NCI-H446 (cell line): Measurements from ENCODE around the gene CENPO.
"Not testable (repeated sequence)": the region's sequence is repeated elsewhere in the genome, so short reads cannot be mapped to it uniquely, and the experiment has no call there.

Source experiments
- DNase-seq, 2 experiments: peaks; one replicate each; lab custom pipeline; 2025; lab: John Stamatoyannopoulos, UW

The CENPO gene

DNA sequence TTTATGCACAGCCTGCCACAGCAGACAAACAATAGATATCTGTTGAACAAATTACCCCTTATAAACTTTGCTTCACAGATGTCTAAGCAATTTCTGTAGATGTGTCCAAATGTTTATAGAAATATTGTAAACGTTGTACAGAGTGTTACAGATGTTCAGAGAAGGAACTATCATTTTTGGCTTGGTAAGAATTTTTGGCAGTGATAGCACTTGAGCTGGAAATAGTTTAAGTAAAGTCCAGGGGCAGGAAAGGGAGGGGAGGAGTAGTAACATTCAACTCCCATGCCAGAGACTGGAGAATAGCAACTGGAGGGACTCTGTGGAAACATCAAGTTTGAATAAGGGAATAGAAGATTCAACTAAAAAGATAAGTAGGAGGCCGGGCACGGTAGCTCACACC is 4.4 kb upstream of the CENPO start:
- no peak for DNase-seq

DNA sequence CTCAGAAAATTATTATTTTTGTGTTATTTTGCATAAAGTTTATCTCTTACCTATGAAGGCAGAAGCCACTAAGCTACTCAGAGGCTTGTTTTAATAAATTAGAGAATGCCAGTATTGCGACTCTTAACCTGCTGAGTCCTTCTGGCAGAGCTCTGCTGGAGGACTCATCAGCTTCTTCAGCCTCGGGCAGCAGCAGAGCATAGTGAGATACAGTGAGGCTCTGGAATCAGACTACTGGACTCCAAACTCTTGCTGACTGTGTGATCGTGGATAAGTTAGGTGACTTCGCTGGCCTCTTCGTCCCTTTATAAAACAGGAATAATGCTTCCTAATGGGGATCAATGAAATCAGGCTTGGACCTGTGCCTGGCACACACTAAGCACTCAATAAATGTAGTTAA is 1.8 kb upstream of the CENPO start:
- DNase-seq: no peak

DNA sequence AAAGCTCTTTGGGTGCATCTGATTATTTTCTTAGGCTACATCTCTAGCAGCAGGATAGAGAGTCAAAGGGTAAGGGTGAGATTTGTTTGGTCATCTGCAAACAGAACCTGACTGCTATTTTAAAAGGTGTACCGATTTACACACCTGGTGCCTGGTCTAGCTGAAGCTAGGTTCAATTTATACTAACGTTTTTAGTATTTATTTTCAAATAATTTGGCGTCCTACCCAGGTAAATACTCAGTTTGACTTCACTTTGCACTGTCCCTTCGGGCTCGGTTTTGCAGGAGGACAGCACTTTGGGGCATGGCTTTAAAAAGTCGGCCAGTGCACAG is 717 bp upstream of the CENPO start:
- no peak for DNase-seq

DNA sequence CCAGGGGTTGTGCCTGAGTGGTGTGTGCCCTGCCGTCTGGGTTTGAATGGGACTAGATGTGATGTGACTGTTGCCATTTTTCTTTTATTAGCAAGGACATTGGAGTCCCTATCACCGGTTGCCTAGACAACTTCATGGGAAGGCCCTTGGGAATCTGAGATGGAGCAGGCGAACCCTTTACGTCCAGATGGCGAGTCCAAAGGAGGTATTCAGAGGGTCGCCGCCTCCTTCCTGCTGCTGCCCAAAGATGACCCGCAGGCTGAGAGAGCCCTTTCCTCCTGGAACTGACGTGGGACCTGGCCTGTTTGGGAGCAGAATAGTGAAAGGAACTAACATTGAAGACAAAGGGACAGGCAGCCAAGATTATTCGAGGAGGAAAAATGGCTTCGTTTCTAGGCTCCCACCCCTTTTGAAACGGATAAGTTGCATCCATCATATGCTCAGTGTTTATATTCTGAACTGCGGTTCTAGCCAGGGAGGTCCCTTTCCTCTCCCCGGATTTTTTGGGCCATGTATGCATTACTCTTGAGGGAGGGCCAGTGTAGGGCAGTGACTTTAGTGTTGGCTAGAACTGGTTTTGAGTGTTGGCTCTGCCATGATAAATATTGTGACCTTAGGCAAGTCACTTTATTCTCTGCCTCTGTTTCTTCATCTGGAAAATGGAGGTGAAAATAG is 673 bp downstream of the CENPO start:
- DNase-seq: peak in 1 of 2 experiments; percentile 60

DNA sequence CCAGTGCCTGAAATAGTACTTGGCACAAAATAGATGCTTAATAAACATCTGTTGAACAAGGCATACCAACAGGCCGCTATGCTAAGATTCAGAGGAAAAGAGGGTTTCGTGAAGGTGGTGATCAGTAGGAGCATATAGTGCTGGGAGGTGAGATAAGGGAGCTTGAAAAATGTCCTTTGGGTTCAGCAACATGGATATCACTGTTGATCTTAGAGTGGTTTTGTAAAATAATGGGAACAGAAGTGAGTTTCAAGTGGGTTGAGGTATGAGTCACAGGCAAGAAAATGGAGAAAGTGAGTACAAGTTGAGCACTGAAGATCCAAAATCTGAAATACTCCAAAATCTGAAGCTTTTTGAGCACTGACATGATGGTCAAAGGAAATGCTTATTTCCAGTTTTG is 4.4 kb downstream of the CENPO start:
- DNase-seq: no peak

DNA sequence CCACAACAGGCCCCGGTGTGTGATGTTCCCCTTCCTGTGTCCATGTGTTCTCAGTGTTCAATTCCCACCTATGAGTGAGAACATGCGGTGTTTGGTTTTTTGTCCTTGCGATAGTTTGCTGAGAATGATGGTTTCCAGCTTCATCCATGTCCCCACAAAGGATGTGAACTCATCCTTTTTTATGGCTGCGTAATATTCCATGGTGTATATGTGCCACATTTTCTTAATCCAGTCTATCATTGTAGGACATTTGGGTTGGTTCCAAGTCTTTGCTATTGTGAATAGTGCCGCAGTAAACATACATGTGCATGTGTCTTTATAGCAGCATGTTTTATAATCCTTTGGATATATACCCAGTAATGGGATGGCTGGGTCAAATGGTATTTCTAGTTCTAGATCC is 7.3 kb downstream of the CENPO start:
- not testable (repeated sequence) for DNase-seq

DNA sequence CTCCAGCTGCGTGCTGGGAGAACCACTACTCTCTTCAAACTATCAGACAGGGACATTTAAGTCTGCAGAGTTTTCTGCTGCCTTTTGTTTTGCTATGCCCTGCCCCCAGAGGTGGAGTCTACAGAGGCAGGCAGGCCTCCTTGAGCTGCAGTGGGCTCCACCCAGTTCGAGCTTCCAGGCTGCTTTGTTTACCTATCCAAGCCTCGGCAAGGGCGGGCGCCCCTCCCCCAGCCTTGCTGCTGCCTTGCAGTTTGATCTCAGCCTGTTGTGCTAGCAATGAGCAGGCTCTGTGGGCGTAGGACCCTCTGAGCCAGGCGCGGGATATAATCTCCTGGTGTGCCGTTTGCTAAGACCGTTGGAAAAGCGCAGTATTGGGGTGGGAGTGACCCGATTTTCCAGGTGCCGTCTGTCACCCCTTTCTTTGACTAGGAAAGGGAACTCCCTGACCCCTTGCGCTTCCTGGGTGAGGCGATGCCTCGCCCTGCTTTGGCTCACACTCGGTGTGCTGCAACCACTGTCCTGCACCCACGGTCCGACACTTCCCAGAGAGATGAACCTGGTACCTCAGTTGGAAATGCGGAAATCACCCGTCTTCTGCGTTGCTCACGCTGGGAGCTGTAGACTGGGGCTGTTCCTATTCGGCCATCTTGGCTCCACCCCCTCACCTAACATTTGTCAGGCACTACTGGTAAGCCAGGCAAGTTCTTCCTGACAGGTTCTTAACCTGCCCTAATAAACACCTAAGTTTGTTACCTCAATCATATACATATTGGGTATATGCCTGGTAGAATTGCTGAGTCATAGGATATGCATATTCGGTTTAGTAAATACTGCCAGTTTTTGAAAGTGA is 12.8 kb downstream of the CENPO start:
- not testable (repeated sequence) for DNase-seq

DNA sequence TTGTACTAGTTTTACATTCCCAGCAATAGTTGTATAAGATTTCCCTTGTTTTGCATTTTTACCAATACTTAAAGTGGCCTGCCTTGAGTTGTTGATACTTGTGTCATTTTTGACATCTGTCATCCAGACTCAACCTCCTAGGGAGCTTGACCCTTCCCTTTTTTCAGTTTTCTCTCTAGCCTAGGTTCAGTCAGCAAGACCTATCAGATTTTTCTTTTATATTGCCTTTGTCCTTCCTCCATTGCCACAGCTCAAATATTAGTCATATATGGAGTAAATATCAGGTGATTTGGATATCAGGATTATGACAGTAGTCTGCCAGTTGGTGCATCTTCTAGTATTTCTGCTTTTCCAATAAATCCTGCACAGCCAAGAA is 13.4 kb downstream of the CENPO start:
- DNase-seq: no peak

DNA sequence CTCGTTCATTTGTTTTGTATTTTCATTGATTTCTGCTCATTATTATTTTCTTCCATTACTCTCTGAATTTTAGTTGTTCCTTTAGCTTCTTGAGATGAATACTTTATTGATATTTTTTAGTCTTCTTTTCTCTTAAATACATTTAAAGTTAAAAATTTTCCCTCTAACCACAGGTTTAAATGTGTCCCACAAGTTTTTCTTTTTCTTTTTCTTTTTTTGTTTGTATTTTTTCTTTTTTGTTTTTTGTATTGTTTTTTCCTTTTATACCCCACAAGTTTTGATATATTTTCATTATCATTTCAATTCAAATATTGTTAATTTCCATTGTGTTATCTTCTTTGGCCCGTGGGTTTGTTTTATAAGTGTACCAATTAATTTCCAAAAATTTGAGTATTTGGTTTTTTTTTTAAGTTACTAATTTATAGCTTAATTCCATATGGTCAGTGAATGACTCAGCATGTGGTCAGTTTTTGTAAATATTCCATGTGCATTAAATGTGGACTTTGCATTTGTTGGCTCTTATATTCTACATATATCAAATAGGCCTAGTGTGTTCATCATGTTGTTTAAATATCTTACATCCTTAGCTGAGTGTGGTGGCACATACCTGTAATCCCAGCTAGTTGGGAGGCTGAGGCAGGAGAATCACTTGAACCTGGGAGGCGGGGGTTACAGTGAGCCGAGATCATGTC is 16.2 kb downstream of the CENPO start:
- no peak for DNase-seq

DNA sequence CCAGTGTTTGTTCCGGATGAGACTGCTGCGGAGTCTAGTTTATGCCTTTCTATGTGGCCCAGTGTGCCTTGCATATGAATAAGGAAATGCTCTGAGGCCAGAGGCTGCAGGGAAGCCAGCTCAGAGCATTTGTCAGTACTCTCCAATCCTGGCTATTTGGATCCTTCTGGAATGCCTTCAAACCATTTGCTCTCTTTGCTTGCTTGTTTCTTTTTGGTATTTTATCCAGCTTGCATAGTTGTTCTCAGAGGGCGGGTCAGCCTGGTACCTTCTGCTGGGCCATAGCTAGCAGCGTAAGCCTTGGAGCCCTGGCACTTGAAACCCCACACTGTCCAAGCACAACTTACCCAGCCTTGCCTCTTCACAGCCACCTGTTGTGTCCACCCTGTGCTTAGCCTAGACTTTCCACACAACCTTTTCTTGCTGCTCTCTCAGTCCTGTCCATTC is 20.5 kb downstream of the CENPO start:
- no peak for DNase-seq

DNA sequence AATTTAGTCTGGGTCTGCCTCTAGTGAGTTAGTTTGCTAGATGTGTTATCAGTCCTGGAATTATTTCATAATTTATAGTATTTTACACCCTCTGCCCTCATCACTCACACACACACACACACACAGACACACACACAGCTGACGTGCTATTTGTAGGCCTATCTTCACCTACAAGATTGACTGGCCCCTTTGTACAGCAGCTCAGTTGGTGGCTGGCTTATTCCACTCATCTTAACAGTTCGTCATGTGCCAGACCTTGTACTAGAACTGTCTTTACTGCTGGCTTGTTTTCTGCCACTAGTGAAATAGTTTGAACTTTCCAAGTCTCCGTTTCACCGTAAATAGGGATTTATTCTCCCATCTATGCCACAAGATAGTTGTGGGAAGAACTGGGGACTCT is 21.3 kb downstream of the CENPO start:
- DNase-seq: no peak

DNA sequence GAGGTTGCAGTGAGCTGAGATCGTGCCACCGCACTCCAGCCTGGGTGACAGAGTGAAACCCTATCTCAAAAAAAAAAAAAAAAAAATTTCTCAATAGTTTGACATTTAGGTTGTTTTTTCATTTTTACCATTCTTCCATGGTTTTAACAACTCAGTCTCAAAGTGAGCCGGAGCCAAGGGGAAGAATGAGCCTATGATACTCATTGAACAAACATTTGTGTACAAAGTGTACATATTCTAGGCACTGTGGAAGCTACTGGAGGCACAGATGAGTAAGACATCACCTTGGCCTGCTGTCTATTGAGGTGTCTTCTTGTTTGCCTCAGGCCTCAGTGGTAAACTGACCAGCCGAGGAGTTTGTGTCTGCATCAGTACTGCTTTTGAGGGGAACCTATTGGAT is 21.9 kb downstream of the CENPO start:
- DNase-seq: no peak

DNA sequence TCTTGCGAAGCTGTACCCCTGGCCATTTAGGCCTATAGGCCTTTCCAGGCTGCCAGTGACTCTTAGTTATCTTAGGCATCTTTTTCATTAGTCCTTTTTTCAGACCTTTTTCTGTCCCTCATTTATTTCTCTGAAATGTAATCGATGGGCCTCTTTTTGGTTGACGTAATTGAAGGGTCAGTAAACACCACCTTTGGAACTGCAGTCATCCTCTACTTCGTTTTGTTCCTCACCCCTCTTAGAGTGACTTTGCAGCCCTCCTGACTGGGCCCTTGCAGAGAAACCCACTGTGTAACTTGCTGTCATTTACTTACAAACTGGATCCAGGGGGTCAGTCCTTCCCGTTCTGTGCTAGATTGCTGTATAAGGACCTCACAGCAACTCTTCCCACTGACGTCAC is 23.2 kb downstream of the CENPO start:
- no peak for DNase-seq

DNA sequence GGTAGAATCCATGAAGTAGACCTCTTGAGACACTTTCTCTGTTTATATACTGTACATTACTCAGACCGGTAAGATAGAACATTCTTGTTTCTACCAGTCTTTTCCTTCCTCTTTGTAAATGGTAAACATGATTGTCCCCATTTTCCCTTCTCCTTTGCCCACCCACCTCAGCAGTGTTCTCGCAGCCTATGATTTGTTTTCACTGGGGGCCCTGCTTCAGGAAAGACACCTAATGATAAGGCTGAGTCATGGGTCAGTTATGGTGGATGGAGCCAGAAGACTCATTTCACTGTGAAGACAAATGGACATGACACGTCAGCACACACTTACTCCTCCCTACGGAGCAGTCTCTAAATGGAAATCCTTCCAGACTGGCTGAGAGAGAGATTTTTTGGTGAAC is 23.7 kb downstream of the CENPO start:
- DNase-seq: no peak

DNA sequence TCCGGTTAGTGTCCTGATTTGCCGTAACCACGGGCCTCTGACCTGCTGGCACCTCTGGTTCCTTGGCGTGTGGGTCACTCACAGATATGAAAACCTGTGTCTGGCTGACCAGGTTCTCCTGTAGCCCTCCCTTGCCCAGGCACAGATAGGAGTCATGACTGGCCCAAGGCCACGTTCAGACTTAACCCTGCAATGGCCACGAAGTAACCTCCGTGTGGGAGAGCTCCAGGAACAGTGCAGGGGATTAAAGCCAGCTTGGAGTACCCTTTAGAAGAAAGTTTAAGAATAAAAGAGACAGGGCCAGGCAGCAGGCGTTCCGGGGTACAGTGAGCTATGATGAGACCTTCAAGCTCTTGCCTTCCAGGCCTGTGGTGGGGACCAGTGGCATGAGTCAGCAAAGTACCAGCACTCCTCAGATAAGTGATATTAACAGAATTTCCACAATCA is 25.5 kb downstream of the CENPO start:
- no peak for DNase-seq

DNA sequence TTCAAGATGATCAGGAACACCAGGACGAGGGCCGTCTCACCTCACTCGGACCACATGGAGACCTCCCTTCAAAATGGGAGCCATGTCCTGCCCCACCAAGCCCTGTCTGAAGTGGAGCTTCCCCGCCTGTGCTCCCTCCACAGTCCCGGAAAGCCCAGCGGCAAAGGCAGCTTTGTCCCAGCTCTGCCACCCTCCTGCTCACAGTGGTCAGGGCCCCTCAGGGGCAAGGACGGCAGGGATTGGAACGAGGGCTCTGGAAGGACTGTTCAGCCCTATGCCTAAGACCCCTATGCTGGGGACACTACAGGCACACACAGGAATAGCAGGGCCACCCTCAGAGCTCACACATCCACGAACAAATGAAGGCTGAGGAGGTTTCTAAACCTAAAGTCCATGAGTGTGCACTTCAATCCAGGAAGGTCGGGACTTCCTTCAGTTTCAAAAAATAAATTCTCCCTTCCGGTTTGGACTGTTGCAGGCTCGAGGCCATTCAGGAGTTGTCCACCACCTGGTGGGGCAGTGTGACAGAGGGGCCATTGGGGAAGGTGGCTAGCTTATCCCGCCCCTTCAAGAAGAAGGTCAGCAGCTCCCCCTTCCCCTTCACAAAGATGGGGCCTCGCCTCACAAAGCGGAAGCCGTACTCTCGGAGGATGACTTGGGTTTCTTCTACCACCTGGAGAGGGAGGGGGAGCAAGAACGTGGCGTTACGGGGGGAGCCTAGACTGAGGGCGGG is 26.4 kb downstream of the CENPO start:
- DNase-seq: no peak

DNA sequence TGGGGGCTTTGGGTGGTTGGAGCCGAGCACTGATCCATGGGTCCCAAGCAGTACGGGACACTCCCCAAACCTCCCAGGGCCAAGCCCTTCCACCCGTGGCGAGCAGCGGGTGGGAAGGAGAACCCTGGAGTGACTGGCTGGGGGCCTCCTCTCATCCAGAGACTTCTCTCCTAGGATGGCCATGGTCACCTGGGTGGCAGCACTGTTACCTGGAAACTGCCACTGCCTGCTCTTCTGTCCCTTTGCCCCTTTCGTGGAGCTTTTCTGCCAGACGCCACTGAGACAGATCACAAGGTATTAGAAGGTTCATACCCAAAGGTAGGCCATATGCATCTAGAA is 26.9 kb downstream of the CENPO start:
- DNase-seq: no peak

DNA sequence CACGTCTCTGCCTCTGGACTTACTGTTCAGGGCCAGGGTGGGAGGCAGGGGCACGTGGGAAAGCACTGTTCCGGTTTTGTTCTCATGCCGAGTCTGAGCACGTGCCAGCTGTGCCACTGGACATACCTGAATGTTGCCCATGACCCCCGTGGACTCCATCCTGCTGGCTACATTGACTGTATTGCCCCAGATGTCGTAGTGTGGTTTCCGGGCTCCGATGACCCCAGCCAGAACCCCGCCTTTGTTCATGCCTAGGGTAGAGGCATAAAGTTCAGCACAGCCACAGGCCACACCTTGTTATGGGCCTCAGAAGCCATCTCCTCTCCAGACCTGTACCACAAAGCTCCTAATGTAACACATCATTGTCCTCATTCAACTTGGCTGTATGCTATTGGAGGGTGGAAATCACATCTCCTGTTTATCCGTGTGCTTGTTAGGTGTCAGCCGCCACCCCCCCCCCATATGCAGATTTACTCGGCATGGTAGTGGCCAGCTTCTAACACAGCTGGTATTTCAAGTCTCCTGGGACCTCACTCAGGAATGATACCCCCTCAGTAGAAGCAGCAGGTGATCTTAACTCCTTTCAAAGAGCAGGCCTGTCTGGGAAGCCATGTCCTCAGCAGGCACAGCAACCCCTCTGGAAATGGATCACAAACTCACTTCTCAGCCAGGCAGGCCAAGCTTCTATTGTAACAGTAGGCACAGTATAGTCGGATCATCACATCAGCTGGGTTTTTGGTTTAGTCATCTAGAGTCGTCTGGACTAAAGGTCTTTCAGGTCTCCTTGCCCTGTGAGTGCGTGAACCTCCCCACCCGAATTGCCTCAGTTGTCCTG is 27.6 kb downstream of the CENPO start:
- DNase-seq: no peak

DNA sequence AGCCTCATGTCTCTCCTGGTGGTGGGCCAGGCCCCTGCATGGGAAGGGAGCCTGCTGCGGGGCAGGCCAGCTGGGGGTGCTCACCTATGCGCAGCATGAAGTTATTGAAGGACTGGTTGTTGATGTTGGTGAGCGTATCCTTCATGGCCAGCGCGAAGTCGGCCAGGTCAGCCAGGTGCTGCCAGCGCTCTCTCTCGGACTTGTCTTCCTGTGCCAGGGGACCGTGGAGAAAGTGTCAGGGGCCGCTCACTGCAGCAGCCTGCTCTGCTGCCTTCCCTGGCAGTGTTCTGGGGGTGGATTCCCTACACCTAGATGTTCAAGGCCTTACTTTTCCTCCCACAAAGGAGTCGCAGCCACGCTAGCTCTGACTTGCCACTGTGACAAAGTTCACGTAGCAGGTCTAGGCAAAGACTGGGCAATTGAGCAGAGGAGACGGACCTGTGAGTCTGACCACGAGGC is 28.2 kb downstream of the CENPO start:
- DNase-seq: no peak

DNA sequence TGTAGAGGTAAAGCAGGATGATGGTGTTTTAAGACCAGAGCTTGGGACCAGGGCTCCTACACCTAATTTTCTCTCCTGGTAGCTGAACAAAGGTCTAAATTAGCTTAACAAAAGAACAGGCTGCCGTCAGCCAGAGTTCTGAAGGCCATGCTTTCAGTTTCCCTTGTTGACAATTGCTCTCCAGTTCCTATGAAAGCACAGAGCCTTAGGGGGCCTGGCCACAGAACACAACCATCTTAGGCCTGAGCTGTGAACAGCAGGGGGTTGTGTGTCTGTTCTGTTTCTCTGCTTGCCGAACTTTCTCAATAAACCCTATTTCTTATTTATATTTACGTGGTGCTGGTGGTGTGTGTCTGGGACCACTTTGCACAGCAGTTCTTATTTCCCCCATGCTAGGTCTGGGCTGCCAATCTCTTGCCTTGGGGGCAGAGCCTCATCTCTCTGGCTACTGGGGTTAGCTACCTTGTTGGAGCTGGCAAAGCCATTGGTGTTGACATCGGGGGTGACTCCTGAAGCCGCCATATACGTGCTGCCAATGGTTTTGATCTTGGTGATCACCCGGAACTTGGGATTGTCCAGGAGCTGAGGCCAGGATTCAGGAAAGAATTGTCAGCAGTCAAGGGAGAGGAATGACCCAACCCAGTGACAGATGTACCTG is 29.0 kb downstream of the CENPO start:
- no peak for DNase-seq

DNA sequence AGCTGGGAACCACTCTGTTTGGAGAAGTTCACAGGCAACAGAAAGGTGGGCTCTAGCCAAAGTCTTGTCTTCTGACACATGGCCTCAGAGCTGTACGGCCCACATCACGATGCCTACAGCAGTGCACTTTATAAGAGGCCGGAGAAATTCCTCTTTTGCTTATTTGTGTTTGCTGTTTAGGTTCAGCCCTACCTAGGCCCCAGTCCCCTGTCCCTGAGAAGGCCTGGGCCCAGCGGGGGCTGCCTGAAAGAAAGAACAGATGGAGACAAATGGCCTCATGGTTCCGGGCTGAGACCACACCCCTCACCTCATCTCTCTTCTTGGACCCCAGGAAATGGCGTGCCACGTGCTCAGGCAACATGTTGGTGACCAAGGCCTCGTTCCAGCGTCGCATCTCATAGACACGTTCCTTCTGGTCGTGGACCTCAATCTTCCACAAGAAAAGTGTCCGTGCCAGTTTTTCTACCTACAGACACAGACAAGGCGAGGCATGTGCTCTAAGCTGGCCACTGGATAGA is 30.9 kb downstream of the CENPO start:
- no peak for DNase-seq
